ENCODE measurements around the gene IL2RA. TPM values are rescaled to one million over a fixed set of nuclear protein-coding genes. Genes with fewer than 3 reads are reported as not detected.

The IL2RA gene
- total and polyA plus RNA-seq, 9 of the 15 experiments (the other 6 are each of a cell fraction or from before 2014, with no cell fraction given): 0.95 TPM; not detected in 8

- TF ChIP-seq, protein P1, sequence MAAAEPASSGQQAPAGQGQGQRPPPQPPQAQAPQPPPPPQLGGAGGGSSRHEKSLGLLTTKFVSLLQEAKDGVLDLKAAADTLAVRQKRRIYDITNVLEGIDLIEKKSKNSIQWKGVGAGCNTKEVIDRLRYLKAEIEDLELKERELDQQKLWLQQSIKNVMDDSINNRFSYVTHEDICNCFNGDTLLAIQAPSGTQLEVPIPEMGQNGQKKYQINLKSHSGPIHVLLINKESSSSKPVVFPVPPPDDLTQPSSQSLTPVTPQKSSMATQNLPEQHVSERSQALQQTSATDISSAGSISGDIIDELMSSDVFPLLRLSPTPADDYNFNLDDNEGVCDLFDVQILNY (CRISPR knock-in tag; IDR thresholded peaks at IDR 0.05): no peak
- no peak for TF ChIP-seq RBM34 (IDR thresholded peaks at IDR 0.05; ENCODE audit: borderline replicate concordance, insufficient read depth, low read length)
- TF ChIP-seq ETV5 (CRISPR knock-in tag; IDR thresholded peaks at IDR 0.05; ENCODE audit: low read depth): no peak
- TF ChIP-seq ZNF785 (CRISPR knock-in tag; IDR thresholded peaks at IDR 0.05): no peak
- no peak for TF ChIP-seq XRCC4 (IDR thresholded peaks at IDR 0.05; ENCODE audit: extremely low read depth, insufficient read depth, insufficient read length)
- TF ChIP-seq FOXM1 (IDR thresholded peaks at IDR 0.05; ENCODE audit: low read depth): no peak
- no peak for TF ChIP-seq FOXM1 (CRISPR knock-in tag; IDR thresholded peaks at IDR 0.05; ENCODE audit: low read depth)
- TF ChIP-seq HOXB6 (CRISPR knock-in tag; IDR thresholded peaks at IDR 0.05; ENCODE audit: borderline replicate concordance): no peak
- peak; percentile 36; the same call in 1 of the 2 replicates for TF ChIP-seq TCF3 (CRISPR knock-in tag; IDR thresholded peaks at IDR 0.05)
- peak; percentile 62 for TF ChIP-seq CREM (IDR thresholded peaks at IDR 0.05; ENCODE audit: low read depth)
- TF ChIP-seq GABPB2 (CRISPR knock-in tag; conservative IDR thresholded peaks at IDR 0.05): no peak
- TF ChIP-seq ZNF444 (CRISPR knock-in tag; IDR thresholded peaks at IDR 0.05): no peak
- TF ChIP-seq SIX5 (IDR thresholded peaks at IDR 0.05; ENCODE audit: borderline replicate concordance in 1 of 2, insufficient read depth in 1 of 2, low read depth in 1 of 2, low read length in 2 of 2): no peak
- TF ChIP-seq, protein P2, sequence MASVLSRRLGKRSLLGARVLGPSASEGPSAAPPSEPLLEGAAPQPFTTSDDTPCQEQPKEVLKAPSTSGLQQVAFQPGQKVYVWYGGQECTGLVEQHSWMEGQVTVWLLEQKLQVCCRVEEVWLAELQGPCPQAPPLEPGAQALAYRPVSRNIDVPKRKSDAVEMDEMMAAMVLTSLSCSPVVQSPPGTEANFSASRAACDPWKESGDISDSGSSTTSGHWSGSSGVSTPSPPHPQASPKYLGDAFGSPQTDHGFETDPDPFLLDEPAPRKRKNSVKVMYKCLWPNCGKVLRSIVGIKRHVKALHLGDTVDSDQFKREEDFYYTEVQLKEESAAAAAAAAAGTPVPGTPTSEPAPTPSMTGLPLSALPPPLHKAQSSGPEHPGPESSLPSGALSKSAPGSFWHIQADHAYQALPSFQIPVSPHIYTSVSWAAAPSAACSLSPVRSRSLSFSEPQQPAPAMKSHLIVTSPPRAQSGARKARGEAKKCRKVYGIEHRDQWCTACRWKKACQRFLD (CRISPR knock-in tag; IDR thresholded peaks at IDR 0.05): no peak
- no peak for TF ChIP-seq CHD1 (IDR thresholded peaks at IDR 0.05; ENCODE audit: low read length)
- TF ChIP-seq ARID3B (CRISPR knock-in tag; IDR thresholded peaks at IDR 0.05; ENCODE audit: borderline replicate concordance): no peak
- peak; percentile 44 for TF ChIP-seq EP300 (IDR thresholded peaks at IDR 0.05; ENCODE audit: low read length)
- no peak; the same call in 1 of the 2 replicates for TF ChIP-seq HDAC2 (IDR thresholded peaks at IDR 0.05)
- 0 out of 4 replicates have a peak, but pooled peaks have one; percentile 21 to 43 for TF ChIP-seq TEAD1 (CRISPR knock-in tag; IDR thresholded peaks at IDR 0.05)
- TF ChIP-seq ZNF644 (tag; IDR thresholded peaks at IDR 0.05; ENCODE audit: low read depth): no peak
- peak; percentile 87; the same call in 1 of the 2 replicates for TF ChIP-seq FOXK1 (CRISPR knock-in tag; IDR thresholded peaks at IDR 0.05; ENCODE audit: borderline replicate concordance)
- TF ChIP-seq, protein P3, sequence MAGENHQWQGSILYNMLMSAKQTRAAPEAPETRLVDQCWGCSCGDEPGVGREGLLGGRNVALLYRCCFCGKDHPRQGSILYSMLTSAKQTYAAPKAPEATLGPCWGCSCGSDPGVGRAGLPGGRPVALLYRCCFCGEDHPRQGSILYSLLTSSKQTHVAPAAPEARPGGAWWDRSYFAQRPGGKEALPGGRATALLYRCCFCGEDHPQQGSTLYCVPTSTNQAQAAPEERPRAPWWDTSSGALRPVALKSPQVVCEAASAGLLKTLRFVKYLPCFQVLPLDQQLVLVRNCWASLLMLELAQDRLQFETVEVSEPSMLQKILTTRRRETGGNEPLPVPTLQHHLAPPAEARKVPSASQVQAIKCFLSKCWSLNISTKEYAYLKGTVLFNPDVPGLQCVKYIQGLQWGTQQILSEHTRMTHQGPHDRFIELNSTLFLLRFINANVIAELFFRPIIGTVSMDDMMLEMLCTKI (IDR thresholded peaks at IDR 0.05; ENCODE audit: partially characterized antibody): no peak
- TF ChIP-seq ETS2 (tag; IDR thresholded peaks at IDR 0.05; ENCODE audit: borderline replicate concordance, poor library complexity, severe bottlenecking): no peak
Measured at GRCh38 chr10:6086375-6087233, 24.4 kb upstream of the IL2RA start (continued).
